Esophagus squamous epithelium (tissue), 4 donors: ENCODE results near the gene TP53AIP1.

Experiments used
- POLR2A ChIP-seq, 4 donors: fragments of 450-650 bp; IDR thresholded peaks; one replicate each; pipeline ENCODE4 v1.6.1; 2017; ENCODE audit warnings: antibody characterized with exemption in 4 of 4, mild to moderate bottlenecking in 4 of 4, moderate library complexity in 3 of 4
- TF ChIP-seq, protein P1 (sequence below), 6 experiments: fragments of 450-650 bp in 4 of 6; fragments of 200-600 bp in 2 of 6; sonication (generic) in 2 of 6; IDR thresholded peaks; one replicate each; pipeline ENCODE4 v1.5.1; 2016 to 2019; ENCODE audit warnings: antibody characterized with exemption in 6 of 6, mild to moderate bottlenecking in 4 of 6, moderate library complexity in 4 of 6

DNA sequence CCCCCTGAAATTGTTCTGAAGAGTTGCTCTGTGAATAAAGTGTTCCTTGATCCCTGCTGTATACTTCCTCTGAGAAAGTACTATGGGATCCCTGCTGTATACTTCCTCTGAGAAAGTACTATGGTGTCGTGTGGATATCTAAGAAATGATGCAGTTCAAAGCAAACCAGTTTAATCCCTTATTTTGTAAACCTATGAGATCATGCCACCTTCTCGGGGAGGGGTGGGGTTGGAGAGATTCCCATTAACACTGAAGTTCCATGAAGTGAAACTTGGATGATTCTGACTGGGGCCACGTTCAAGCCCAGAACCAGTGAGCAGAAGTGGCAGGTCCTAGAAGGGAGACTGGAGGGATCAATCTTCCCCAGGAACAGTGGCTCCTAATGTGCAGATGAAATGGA lies 13.0 kb upstream of the TP53AIP1 start:
- TF ChIP-seq POLR2A (IDR thresholded peaks at IDR 0.05), result no peak
- TF ChIP-seq, protein P1, sequence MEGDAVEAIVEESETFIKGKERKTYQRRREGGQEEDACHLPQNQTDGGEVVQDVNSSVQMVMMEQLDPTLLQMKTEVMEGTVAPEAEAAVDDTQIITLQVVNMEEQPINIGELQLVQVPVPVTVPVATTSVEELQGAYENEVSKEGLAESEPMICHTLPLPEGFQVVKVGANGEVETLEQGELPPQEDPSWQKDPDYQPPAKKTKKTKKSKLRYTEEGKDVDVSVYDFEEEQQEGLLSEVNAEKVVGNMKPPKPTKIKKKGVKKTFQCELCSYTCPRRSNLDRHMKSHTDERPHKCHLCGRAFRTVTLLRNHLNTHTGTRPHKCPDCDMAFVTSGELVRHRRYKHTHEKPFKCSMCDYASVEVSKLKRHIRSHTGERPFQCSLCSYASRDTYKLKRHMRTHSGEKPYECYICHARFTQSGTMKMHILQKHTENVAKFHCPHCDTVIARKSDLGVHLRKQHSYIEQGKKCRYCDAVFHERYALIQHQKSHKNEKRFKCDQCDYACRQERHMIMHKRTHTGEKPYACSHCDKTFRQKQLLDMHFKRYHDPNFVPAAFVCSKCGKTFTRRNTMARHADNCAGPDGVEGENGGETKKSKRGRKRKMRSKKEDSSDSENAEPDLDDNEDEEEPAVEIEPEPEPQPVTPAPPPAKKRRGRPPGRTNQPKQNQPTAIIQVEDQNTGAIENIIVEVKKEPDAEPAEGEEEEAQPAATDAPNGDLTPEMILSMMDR (IDR thresholded peaks at IDR 0.05), result no peak
